Omental fat pad (tissue), 4 donors: ENCODE results near the gene OTOP2. TPM values are rescaled to one million over a fixed set of nuclear protein-coding genes. Genes with fewer than 3 reads are reported as not detected.

Experiments
- total RNA-seq, 4 donors: library from RNA; depleted of rRNA; stranded (reverse); fragments of >200 nt; gene quantifications; one replicate each; pipeline ENCODE4 v1.1.0, GENCODE V29; 2016

OTOP2 gene
- total RNA-seq, 4 donors from 2014 or later = not detected

Other genes starting within 250 kb of the OTOP2 start
- gene CD300LF, start 211.3 kb upstream of the OTOP2 start, total RNA-seq = 1 to 10 TPM in 3 of 4 donors, not detected in 1; 1.1 to 2.5 (median 2.2) TPM
- 1 to 10 TPM in 2 of 4 donors, under 1 TPM in 2; 0.48 to 3.0 (median 1.4) TPM for gene RAB37, start 187.0 kb upstream of the OTOP2 start, total RNA-seq
- gene NHERF1, start 175.6 kb upstream of the OTOP2 start, total RNA-seq = 10 to 100 TPM; 18.0 to 51.7 (median 21.8) TPM
- 10 to 100 TPM; 15.1 to 35.9 (median 24.2) TPM for gene NAT9, start 147.9 kb upstream of the OTOP2 start, total RNA-seq
- 1 to 10 TPM in 3 of 4 donors, not detected in 1; 1.0 to 4.7 (median 1.6) TPM for gene GRIN2C, start 64.4 kb upstream of the OTOP2 start, total RNA-seq
- gene FDXR, start 51.3 kb upstream of the OTOP2 start, total RNA-seq = 1 to 10 TPM; 4.4 to 5.7 (median 5.2) TPM
- not detected for gene FADS6, start 30.6 kb upstream of the OTOP2 start, total RNA-seq
- not detected for gene USH1G, start 1.0 kb upstream of the OTOP2 start, total RNA-seq
- not detected for gene OTOP3, start 11.6 kb downstream of the OTOP2 start, total RNA-seq
- 10 to 100 TPM in 1 of 4 donors, 1 to 10 TPM in 3; 4.0 to 24.1 (median 6.1) TPM for gene HID1, start 48.5 kb downstream of the OTOP2 start, total RNA-seq
- 10 to 100 TPM in 2 of 4 donors, 1 to 10 TPM in 2; 8.5 to 23.2 (median 10.1) TPM for gene CDR2L, start 63.4 kb downstream of the OTOP2 start, total RNA-seq
- 10 to 100 TPM; 28.0 to 48.5 (median 42.6) TPM for gene MRPL58, start 88.4 kb downstream of the OTOP2 start, total RNA-seq
- gene ATP5PD, start 122.7 kb downstream of the OTOP2 start, total RNA-seq = 100 to 1,000 TPM; 159 to 394 (median 233) TPM
- gene KCTD2, start 123.0 kb downstream of the OTOP2 start, total RNA-seq = 10 to 100 TPM; 23.6 to 46.1 (median 34.6) TPM
- 10 to 100 TPM; 12.0 to 22.7 (median 16.4) TPM for gene SLC16A5, start 163.7 kb downstream of the OTOP2 start, total RNA-seq
- 1 to 10 TPM; 3.1 to 7.7 (median 4.9) TPM for gene ARMC7, start 185.7 kb downstream of the OTOP2 start, total RNA-seq
- gene NT5C, start 207.5 kb downstream of the OTOP2 start, total RNA-seq = 100 to 1,000 TPM in 1 of 4 donors, 10 to 100 TPM in 3; 56.0 to 101 (median 68.6) TPM
- gene JPT1, start 230.2 kb downstream of the OTOP2 start, total RNA-seq = 10 to 100 TPM; 18.8 to 45.9 (median 31.7) TPM